Cardiac muscle cell (in vitro differentiated cells and primary cell): ENCODE data around the gene SPINK6. TPM values are rescaled to one million over a fixed set of nuclear protein-coding genes. Genes with fewer than 3 reads are reported as not detected.

Experiments
- DNase-seq, 2 donors: peaks; one replicate each; pipeline versions ENCODE4 v3.0.0 to v3.0.0-alpha.2; 2010 to 2017; ENCODE audit warnings: low read depth in 1 of 2, low spot score in 1 of 2
- H3K27ac ChIP-seq: fragments of 200-600 bp; sonication (generic); 2 replicates; pipeline ENCODE4 v1.5.1; 2016
- H3K27me3 ChIP-seq: fragments of 200-600 bp; sonication (generic); 2 replicates; pipeline ENCODE4 v1.6.0; 2016; ENCODE audit warnings: control low read depth
- H3K36me3 ChIP-seq: fragments of 200-600 bp; sonication (generic); 2 replicates; pipeline ENCODE4 v1.5.1; 2016; ENCODE audit warnings: control low read depth
- H3K4me1 ChIP-seq: fragments of 200-600 bp; sonication (generic); 2 replicates; pipeline ENCODE4 v1.8.1; 2017; ENCODE audit warnings: low read depth, mild to moderate bottlenecking, mixed run types
- H3K4me3 ChIP-seq: fragments of 200-600 bp; sonication (generic); 2 replicates; pipeline ENCODE4 v1.5.1; 2016; ENCODE audit warnings: mild to moderate bottlenecking
- H3K9me3 ChIP-seq: fragments of 200-600 bp; sonication (generic); 2 replicates; pipeline ENCODE4 v1.5.1; 2017; ENCODE audit warnings: low read depth, mild to moderate bottlenecking, control low read depth
- CTCF ChIP-seq: IDR thresholded peaks from 2 replicates; pipeline ENCODE4 v1.5.1; 2012; ENCODE audit warnings: low read depth, mild to moderate bottlenecking, low read length
- polyA plus RNA-seq: library from polyadenylated mRNA; unstranded; fragments of >200 nt; fragmentation: Nextera tagmentation; extraction: Ambion mirVana; gene quantifications from 2 replicates; pipeline ENCODE4 v1.2.1, GENCODE V29; 2016
- total RNA-seq: library from RNA; depleted of rRNA; stranded (reverse); fragments of >200 nt; gene quantifications from 2 replicates; pipeline ENCODE4 v1.2.3, GENCODE V29; 2016

The SPINK6 gene
- total and polyA plus RNA-seq, 2 experiments from 2014 or later = not detected

GRCh38 chr5:148237785-148238417, 35.1 kb downstream of the SPINK6 start:
- no peak for DNase-seq
- H3K9me3 ChIP-seq = no peaks in the 10 kb centered on the region
- no peak overlapping the region for H3K27ac ChIP-seq
- H3K27me3 ChIP-seq = peaks cover 3% of the 10 kb centered on the region
- no peak for TF ChIP-seq CTCF
- no peak overlapping the region for H3K4me3 ChIP-seq
- no peaks in the 10 kb centered on the region for H3K4me1 ChIP-seq
- no peaks in the 10 kb centered on the region for H3K36me3 ChIP-seq

- no peak for TF ChIP-seq CTCF
- H3K9me3 ChIP-seq = no peaks in the 10 kb centered on the region
- H3K27ac ChIP-seq = no peak within 1 kb of the TSS
- no peak for DNase-seq
- H3K36me3 ChIP-seq = no peaks in the 10 kb centered on the region
- H3K4me1 ChIP-seq = no peaks in the 10 kb centered on the region
- H3K27me3 ChIP-seq = peaks cover 3% of the 10 kb centered on the region
- no peak within 1 kb of the TSS for H3K4me3 ChIP-seq
These were observed 35.6 kb downstream of the SPINK6 start, which contains the start of gene MARCOL for GRCh38 chr5:148238418-148238794. MARCOL (plus strand) TSS chr5:148238525; CDS start chr5:148238598, 73 bp downstream.

- Histone ChIP-seq H3K36me3 (no peaks in the 10 kb centered on the region), H3K9me3 (no peaks in the 10 kb centered on the region), H3K27ac (no peak overlapping the region), H3K4me3 (no peak overlapping the region), H3K4me1 (no peaks in the 10 kb centered on the region), H3K27me3 (no peaks in the 10 kb centered on the region)
- TF ChIP-seq CTCF = no peak
- DNase-seq = no peak
These were observed 46.1 kb downstream of the SPINK6 start for GRCh38 chr5:148248894-148249293.

GRCh38 chr5:148255456-148255855, 52.6 kb downstream of the SPINK6 start:
- TF ChIP-seq CTCF = no peak
- DNase-seq = no peak
- Histone ChIP-seq H3K9me3 (no peaks in the 10 kb centered on the region), H3K4me3 (no peak overlapping the region), H3K27ac (no peak overlapping the region), H3K27me3 (no peaks in the 10 kb centered on the region), H3K4me1 (no peaks in the 10 kb centered on the region), H3K36me3 (no peaks in the 10 kb centered on the region)

GRCh38 chr5:148259288-148259687, 56.4 kb downstream of the SPINK6 start:
- no peak for TF ChIP-seq CTCF
- no peak for DNase-seq
- H3K27ac ChIP-seq = no peak overlapping the region
- no peaks in the 10 kb centered on the region for H3K27me3 ChIP-seq
- H3K36me3 ChIP-seq = no peaks in the 10 kb centered on the region
- H3K9me3 ChIP-seq = no peaks in the 10 kb centered on the region
- H3K4me1 ChIP-seq = no peaks in the 10 kb centered on the region
- H3K4me3 ChIP-seq = no peak overlapping the region

- Histone ChIP-seq H3K27ac (no peak overlapping the region), H3K27me3 (no peaks in the 10 kb centered on the region), H3K9me3 (no peaks in the 10 kb centered on the region), H3K4me1 (no peaks in the 10 kb centered on the region), H3K36me3 (no peaks in the 10 kb centered on the region), H3K4me3 (no peak overlapping the region)
- no peak for TF ChIP-seq CTCF
- no peak for DNase-seq
These were observed 58.4 kb downstream of the SPINK6 start for GRCh38 chr5:148261221-148261620.
